DND-41 (cell line): ENCODE measurements around the gene RBM47.

Experiments
- EZH2 ChIP-seq: IDR thresholded peaks from 3 replicates; pipeline ENCODE4 v1.6.1; 2012; ENCODE audit warnings: borderline replicate concordance, low read depth, mild to moderate bottlenecking, moderate library complexity, low read length, inconsistent platforms; ENCODE audit not compliant: severe bottlenecking
- TF ChIP-seq, protein P1 (sequence below): IDR thresholded peaks from 2 replicates; pipeline ENCODE4 v1.5.1; 2012; ENCODE audit warnings: borderline replicate concordance, low read length, moderate library complexity, mild to moderate bottlenecking; ENCODE audit not compliant: poor library complexity, severe bottlenecking; ENCODE audit errors: extremely low read depth

DNA sequence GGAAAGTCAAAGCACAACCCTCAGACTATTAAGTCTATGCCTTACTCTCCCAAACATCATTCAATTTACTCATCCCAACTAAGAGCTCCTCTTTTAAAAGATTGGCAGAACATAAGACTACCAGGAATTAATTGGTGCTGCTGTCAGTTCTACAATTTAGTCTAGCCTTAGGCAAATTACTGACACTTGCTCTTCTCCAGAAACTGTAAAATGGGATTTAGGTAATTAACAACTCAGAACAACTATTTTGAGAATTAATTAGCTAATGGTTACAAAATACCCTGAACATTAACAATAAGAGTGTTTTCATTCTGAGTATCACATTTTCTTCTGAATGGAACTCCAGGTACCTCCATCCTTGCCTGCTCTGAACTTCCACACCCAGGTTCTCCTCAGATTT lies 36.2 kb upstream of the RBM47 start:
- TF ChIP-seq, protein P1, sequence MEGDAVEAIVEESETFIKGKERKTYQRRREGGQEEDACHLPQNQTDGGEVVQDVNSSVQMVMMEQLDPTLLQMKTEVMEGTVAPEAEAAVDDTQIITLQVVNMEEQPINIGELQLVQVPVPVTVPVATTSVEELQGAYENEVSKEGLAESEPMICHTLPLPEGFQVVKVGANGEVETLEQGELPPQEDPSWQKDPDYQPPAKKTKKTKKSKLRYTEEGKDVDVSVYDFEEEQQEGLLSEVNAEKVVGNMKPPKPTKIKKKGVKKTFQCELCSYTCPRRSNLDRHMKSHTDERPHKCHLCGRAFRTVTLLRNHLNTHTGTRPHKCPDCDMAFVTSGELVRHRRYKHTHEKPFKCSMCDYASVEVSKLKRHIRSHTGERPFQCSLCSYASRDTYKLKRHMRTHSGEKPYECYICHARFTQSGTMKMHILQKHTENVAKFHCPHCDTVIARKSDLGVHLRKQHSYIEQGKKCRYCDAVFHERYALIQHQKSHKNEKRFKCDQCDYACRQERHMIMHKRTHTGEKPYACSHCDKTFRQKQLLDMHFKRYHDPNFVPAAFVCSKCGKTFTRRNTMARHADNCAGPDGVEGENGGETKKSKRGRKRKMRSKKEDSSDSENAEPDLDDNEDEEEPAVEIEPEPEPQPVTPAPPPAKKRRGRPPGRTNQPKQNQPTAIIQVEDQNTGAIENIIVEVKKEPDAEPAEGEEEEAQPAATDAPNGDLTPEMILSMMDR: no peak
- TF ChIP-seq EZH2: no peak
